ENCODE measurements around the gene COP1.

DNA sequence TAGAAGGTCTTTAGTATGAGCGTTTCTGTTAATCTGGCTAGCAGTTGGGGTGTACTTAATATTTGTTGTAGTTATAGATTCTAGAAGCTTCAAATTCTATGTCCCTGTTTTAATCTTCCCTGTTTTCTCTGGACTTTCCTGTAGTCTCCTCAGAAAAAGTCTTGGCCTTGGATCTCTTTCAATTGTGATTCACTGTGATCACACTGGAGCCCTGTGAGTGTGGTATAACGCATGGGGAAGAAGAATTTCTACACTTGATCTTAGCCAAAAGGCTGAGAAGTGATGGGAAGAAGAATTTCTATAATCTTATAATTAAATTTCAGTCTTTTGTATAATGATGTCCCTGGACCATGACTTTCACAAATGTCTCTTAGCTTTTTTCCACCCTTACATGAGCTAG, 36.7 kb upstream of the COP1 start:
- TF ChIP-seq, protein P1, sequence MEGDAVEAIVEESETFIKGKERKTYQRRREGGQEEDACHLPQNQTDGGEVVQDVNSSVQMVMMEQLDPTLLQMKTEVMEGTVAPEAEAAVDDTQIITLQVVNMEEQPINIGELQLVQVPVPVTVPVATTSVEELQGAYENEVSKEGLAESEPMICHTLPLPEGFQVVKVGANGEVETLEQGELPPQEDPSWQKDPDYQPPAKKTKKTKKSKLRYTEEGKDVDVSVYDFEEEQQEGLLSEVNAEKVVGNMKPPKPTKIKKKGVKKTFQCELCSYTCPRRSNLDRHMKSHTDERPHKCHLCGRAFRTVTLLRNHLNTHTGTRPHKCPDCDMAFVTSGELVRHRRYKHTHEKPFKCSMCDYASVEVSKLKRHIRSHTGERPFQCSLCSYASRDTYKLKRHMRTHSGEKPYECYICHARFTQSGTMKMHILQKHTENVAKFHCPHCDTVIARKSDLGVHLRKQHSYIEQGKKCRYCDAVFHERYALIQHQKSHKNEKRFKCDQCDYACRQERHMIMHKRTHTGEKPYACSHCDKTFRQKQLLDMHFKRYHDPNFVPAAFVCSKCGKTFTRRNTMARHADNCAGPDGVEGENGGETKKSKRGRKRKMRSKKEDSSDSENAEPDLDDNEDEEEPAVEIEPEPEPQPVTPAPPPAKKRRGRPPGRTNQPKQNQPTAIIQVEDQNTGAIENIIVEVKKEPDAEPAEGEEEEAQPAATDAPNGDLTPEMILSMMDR (IDR thresholded peaks at IDR 0.05), result no peak
- no peak for TF ChIP-seq POLR2A (IDR thresholded peaks at IDR 0.05)
